Measurements from ENCODE around the gene RAN. TPM values are rescaled to one million over a fixed set of nuclear protein-coding genes. Genes with fewer than 3 reads are reported as not detected.
"Not testable (repeated sequence)": the region's sequence is repeated elsewhere in the genome, so short reads cannot be mapped to it uniquely, and the experiment has no call there.

Gene RAN
- total and polyA plus RNA-seq, 8 donors, result 431 to 665 (median 563) TPM

- Histone ChIP-seq H3K27me3 (peaks cover 0 to 13% of the 10 kb centered on the region in 2 donors), H3K4me3 (no peak overlapping the region), H3K4me1 (no peaks in the 10 kb centered on the region), H3K36me3 (no peaks in the 10 kb centered on the region), H3K9me3 (peaks cover 0 to 3% of the 10 kb centered on the region in 2 donors), H3K27ac (no peak overlapping the region)
- TF ChIP-seq CTCF (IDR thresholded peaks at IDR 0.05), result no peak
- DNase-seq, result no peak
- no peak for ATAC-seq
- intact Hi-C loops (cut with DNase I), result no loop called here
Observed at GRCh38 chr12:130858084-130858483, 13.8 kb upstream of the RAN start.

- no peak for TF ChIP-seq CTCF (IDR thresholded peaks at IDR 0.05)
- Histone ChIP-seq H3K9me3 (peaks cover 0 to 3% of the 10 kb centered on the region in 2 donors), H3K36me3 (no peaks in the 10 kb centered on the region), H3K4me3 (no peak overlapping the region), H3K27ac (no peak overlapping the region), H3K4me1 (no peaks in the 10 kb centered on the region), H3K27me3 (peaks cover 0 to 4% of the 10 kb centered on the region in 2 donors)
- no peak for ATAC-seq
- DNase-seq, result no peak
- intact Hi-C loops (cut with DNase I), result no loop called here
Observed at GRCh38 chr12:130859161-130859560, 12.7 kb upstream of the RAN start.

DNA sequence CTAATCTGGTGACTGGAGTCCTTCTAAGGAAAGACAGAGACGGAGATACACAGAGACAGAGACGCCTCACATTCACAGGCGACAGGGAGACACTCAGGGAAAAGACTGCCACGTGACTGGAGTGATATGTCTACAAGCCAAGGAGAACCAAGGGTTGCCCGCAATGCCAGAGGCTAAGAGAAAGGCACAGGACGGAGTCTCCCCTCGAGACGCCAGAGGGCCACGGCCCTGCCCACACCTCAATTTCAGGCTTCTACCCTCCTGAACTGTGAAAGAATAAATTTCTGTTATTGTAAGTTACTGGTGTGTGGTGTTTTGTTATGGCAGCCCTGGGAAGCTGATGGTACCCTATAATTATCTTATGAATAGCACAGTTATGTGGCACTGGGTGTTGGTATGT is 11.6 kb upstream of the RAN start:
- Histone ChIP-seq H3K27ac (no peak overlapping the region), H3K36me3 (no peaks in the 10 kb centered on the region), H3K4me1 (no peaks in the 10 kb centered on the region), H3K9me3 (peaks cover 0 to 3% of the 10 kb centered on the region in 2 donors), H3K27me3 (no peaks in the 10 kb centered on the region), H3K4me3 (no peak overlapping the region)
- DNase-seq (no peak), ATAC-seq (no peak)
- intact Hi-C loops (cut with DNase I), result no loop called here
- TF ChIP-seq CTCF (IDR thresholded peaks at IDR 0.05), result no peak

- ATAC-seq (no peak), DNase-seq (no peak)
- H3K36me3 ChIP-seq, result no peaks in the 10 kb centered on the region
- no peaks in the 10 kb centered on the region for H3K27me3 ChIP-seq
- H3K4me1 ChIP-seq, result no peaks in the 10 kb centered on the region
- no peak overlapping the region for H3K27ac ChIP-seq
- no peak overlapping the region for H3K4me3 ChIP-seq
- intact Hi-C loops (cut with DNase I), result no loop called here
- TF ChIP-seq CTCF (IDR thresholded peaks at IDR 0.05), result no peak
- peaks cover 0 to 3% of the 10 kb centered on the region in 2 donors for H3K9me3 ChIP-seq
Observed at GRCh38 chr12:130862161-130862560, 9.7 kb upstream of the RAN start.

DNA sequence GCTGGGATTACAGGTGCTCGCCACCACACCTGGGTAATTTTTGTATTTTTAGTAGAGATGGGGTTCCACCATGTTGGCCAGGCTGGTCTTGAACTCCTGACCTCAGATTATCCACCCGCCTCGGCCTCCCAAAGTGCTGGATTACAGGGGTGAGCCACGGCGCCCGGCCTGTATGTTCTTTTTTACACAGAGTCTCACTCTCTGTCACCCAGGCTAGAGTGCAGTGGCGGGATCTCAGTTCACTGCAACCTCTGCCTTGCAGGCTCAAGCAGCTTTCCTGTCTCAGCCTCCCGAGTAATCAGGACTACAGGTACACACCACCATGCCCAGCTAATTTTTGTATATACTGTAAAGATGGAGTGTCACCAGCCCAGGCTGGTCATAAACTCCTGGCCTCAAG is 9.1 kb upstream of the RAN start:
- DNase-seq; H3K9me3 ChIP-seq; H3K4me3 ChIP-seq; H3K4me1 ChIP-seq; H3K27me3 ChIP-seq; H3K27ac ChIP-seq; ATAC-seq; H3K36me3 ChIP-seq; intact Hi-C loops (cut with DNase I): not testable (repeated sequence)

- H3K4me1 ChIP-seq, result no peaks in the 10 kb centered on the region
- ATAC-seq (peak; percentile 85), DNase-seq (peak in 1 of 4 donors; percentile 25)
- intact Hi-C loops (cut with DNase I), result no loop called here
- H3K27me3 ChIP-seq, result no peaks in the 10 kb centered on the region
- no peak overlapping the region for H3K27ac ChIP-seq
- no peak overlapping the region for H3K4me3 ChIP-seq
- H3K36me3 ChIP-seq, result no peaks in the 10 kb centered on the region
- no peaks in the 10 kb centered on the region for H3K9me3 ChIP-seq
- TF ChIP-seq CTCF (IDR thresholded peaks at IDR 0.05), result no peak
Observed at GRCh38 chr12:130863298-130863697, 8.6 kb upstream of the RAN start.
